GM04504 (cell line): ENCODE data around the gene TOR2A.
"Not testable (repeated sequence)": the region's sequence is repeated elsewhere in the genome, so short reads cannot be mapped to it uniquely, and the experiment has no call there.

ENCODE experiments used
- DNase-seq: peaks from one replicate; pipeline ENCODE4 v3.0.0-alpha.2; 2012; ENCODE audit warnings: low read depth

TOR2A gene

DNA sequence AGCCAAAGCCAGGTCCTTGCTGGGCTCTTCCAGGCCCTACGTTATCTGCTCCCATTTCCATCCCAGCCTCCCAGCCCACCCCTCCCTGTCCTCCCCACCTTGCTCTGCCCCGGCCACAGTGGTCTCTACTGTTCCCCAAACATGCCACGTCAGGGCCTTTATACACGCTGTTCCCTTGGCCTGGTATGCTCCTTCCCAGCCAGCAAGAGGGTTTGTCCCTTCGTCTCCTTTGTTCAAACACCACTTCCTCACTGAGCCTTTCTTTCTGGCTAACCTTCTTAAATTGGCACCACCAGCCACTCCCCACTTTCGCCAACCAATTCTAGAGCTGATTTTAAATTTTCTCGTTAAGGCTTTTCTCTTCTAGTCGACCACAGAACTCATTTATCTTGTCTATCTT, 33.6 kb upstream of the TOR2A start:
- DNase-seq = no peak

DNA sequence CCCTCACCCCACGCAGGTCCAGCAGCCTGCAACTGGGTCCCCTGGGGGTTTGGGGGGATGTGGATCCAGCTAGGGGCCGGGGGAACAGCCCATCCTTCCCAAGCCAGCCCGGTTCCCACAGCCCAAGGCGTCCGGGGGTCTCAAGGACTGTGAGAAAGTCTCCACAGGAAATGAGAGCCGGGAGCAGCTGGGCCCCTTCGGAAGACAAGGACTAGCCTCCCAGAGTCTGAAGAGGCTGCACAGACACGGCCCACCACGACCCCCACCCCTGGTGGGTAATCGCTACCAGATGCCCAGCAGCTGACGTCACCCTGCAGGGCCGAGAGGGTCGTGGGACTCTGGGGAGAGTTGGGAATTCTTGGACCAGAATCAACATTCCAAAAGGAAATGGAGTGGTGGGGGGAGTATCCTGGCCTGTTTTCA, 32.8 kb upstream of the TOR2A start:
- DNase-seq = no peak

DNA sequence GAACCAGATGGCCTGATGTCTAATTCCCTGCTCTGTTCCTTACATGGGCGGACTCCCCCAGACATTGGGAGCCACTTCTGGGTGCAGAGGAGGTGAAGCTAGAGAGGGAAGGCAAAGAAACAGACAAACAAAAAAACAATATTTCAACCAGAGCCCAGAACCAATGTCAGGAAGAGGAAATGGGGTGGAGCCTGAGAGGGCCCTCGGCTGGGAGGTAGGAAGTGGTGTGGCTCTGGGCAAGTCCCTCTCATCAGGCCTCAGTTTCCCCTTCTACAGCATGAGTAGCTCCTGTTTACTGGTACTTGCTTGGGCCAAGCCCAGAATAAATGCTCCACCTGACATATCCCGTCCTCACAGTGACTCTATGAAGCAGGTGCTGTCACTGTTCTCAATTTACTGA, 32.3 kb upstream of the TOR2A start:
- no peak for DNase-seq

DNA sequence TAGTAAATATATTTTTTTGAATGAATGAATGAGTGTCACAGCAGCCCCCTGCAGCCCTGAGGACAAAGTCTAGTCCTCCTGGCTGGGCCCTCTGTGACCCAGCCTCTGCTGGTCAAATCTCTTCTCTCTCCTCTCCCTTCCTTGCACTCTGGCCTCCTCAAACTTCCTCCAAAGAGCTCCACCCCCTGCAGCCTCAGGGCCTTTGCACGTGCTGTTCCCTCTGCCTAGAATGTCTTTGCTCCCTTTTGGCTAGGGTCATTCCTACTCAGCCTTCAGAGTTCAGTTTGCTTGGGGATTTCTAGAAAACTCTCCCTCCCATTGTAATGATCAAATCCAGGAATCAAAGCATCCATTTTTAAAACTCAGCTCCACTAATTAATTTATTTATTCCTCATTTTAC, 30.3 kb upstream of the TOR2A start:
- DNase-seq = no peak

DNA sequence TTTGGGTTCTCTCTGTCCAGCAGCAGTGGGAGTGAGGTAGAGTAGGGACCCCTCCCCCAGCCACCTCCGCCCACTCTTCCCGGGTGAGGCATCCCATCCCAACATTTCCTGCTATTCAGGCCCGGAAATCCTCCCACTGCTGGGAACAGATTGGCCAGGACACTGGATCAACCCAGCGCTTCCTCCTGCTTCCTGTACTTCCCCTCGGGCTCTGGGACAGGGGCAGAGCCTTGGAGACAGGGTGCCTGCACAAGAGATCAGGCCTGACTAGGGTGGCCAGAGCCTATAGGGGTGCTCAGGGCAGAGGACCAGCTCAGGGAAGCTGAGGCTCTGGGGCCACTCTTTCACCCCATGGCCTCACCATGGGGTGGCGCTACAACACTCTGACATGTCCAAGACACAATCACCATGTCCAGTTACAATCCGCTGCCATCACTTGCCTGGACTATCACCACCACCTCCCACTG, 28.9 kb upstream of the TOR2A start:
- no peak for DNase-seq

DNA sequence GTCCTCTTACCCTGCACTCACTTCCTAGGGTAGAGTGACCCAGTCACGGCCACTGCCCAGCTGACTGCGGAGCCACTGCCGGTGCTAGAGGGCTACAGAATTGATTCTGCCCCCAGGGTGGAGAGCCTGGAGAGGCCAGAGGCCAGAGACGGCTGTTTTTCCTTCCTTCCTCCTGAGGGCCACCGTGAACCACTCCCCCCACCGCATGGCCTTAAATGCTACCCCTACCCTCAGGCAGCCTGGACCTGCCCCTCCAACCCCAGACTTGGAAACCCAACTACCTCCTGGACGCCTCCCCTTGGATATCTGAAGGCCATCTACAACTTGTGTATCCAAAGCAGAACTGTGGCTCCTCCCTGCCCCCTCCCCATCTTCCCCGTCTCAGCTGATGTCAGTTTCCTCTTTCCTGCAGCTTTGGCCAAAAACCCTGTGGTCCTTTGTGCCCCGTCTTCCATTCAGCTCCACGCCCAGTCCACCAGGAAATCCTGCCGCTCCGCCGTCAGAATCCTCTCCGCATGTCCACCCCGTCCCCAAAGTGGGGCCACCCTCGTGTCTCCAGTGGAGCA, 27.1 kb upstream of the TOR2A start:
- no peak for DNase-seq

DNA sequence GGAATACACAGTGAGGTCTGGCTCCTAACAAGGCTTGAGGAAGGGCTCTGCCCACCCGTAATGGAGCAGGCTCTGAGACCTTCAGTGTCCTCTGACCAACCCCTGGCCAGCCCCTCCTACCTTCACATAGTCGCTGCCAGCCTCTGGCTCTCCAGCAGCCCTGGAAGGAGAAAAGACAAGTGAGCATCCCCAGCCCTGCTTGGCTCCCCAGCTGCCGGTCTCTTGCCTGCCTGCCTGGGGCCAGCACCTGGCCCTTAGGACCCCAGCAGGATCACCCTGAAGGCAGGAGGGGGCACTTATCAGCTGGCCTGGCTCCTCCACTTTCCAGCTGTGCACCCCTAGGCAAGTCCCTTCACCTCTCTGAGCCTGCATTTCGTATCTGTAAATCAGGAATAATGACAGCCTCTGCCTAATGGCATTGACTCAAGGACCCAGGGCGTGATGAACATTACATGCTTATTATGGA, 26.4 kb upstream of the TOR2A start:
- no peak for DNase-seq

DNA sequence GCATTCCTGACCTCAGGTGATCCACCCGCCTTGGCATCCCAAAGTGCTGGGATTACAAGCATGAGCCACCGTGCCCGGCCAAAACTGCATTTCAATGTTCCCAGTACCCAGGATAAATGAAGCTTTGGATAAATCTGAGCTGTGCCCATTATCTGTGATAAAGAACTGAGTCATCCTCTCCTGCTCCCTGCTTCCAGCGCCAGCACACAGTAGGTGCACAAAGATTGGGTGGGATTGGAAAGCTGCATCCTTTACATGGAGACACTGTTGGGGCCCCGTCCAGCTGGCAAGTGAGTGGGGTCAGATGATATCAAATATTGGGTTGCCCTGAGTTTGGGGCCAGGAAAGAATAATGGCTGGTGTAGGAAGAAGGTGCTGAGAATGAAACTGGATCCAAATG, 26.0 kb upstream of the TOR2A start:
- no peak for DNase-seq

DNA sequence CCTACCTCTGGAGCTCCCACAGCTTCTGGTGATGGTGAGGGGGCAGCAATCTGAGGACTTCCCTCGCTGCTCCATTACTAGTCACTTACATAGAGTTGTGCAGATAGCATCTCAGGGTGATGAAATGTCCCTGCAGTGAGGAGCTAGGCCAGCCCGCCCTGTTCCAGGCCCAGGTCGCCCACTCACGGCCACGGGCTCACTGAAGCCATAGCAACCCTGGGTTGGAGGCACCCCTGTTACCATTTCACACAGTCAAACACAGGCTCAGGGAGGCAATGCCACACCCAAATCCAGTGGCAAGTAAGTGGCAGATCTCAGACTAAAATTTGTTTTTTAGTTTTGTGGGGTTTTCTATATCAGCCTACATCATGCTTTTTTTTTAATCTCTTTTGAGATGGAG, 23.7 kb upstream of the TOR2A start:
- DNase-seq = no peak

DNA sequence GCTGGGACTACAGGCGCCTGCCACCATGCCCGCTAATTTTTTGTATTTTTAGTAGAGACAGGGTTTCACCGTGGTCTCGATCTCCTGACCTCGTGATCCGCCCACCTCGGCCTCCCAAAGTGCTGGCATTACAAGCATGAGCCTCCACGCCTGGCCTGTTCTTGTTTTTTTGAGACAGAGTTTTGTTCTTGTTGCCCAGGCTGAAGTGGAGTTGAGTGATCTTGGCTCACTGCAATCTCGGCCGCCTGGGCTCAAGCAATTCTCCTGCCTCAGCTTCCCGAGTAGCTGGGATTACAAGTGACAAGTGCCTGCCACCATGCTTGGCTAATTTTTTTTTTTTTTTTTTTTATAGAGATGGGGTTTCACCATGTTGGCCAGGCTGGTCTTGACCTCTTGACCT, 21.7 kb upstream of the TOR2A start:
- DNase-seq = not testable (repeated sequence)

DNA sequence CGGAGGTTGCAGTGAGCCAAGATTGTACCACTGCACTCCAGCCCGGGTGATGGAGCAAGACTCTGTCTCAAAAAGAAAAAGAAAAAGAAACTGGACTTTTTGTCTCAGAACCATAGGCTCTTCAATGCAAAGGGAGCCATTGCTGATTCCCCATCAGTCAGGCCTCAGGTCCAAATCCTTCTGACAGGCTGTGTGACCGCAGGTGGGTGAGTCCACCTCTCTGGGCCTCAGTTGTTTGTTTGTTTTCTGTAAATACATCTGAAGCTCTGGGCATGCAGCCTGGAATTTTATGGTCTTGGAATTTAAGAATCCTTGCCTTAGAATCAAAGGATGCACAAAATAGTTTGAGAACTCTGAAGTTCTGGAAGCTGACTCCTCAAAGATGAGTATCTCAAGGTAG, 21.1 kb upstream of the TOR2A start:
- no peak for DNase-seq

DNA sequence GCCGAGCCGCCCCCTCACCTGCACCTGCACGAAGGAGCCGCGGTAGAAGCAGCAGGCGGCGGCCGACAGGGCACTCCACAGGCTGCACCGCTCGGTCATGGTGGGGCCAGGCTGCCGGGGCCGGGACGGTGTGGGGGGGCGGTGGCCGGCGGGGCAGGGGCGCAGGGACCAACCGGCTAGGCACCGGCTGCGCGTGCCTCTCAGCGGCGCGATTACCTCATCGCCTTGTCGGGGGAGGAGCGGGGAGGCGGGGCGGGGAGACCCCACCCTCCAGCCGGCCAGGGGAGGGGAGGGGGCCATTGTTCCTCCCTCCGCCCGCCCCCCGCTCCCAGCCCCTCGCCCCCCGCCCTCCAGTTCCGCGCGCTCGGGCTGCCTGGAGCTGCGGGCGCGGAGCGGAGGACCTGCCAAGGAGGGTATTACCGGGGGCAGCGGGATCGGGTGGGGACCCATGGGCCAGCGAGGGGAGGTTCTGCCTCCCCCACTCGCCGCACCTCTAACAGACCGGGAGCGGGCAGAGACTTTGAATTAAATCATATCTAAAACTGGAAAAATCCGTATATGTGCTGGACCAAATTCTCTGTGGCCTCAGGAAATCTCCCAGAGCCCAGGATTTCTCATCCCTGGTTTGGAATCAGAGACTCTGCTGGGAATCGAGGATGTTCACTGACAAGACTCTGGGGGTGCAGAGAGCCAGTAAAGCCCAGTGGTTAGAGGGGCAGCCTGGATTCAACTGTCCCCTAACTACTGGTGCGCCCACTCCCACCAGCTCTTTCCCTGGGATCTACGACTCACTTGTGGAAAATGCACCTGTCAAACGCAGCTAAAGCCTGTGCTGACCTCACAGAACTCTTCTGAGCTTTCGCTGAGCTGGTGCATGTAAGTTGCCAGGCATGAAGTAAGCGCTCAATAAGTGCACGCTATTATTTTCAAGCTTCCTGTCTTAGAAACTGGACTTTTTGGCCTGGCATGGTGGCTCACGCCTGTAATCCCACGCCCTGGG, 20.3 kb upstream of the TOR2A start:
- no peak for DNase-seq

DNA sequence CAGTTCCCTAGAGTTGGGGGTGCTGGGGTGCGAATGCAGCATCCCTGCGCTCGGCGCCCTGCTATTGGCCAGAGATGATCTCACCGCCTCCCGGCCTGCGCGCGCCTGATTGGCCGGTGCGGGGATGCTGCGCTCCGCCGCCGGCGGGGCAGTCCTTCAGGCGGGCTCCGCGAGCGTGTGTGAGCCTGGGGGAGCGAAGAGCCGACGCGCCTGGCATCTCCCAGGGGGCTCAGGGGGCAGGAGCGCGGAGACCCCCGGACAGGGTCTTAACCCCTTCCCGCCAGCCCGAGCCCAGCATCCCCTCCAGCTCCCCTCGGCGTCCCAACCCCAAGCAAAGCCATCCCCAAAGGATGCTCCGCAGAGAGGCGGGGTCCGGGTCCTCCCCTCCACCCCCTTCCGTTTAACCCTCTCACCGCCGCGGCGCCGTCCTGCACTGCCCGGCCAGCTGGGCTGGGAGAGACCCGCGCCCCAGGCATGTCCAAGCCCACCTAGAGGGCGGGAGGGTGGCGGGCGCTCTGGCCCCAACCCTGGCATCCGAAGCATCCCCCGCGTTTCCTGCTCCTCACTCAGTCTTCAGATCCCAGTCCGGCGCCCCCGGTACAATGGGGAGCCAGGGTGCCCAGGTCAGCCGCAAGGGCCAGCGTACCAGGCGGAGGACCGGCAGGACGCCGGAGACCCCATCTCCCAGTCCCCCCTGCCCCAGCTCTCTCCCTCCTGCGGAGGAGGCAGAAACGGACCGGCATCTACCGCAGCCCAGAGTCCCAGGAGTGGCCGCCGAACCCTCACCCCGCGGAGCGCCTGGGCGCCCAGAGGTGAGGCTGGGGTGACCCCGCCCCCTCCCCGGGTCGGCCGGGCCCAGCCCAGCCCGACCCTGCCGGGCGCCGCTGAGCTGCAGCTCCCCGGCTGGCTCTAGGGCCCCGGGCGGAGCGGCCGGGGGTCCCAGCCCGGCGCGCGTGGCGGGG, 19.3 kb upstream of the TOR2A start:
- DNase-seq = no peak

DNA sequence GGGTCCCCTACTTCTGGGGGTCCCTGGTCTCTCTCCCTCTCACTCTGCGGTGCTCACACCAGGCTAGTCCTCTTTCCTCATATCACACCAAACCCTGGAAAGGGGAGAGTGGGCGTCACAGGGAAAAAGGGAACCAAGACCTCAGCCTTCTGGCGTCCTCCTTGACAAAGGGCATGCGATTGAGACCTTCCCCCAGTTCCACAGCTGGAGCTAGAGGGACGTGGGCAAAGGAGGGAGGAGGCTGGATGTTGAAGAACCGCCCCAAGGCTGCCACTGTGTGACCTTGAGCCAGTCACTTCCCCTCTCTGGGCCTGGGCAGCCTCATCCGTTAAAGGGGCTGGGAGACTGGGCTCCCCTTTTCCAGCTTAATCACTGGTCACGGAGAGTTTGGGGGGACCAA, 18.5 kb upstream of the TOR2A start:
- DNase-seq = no peak

DNA sequence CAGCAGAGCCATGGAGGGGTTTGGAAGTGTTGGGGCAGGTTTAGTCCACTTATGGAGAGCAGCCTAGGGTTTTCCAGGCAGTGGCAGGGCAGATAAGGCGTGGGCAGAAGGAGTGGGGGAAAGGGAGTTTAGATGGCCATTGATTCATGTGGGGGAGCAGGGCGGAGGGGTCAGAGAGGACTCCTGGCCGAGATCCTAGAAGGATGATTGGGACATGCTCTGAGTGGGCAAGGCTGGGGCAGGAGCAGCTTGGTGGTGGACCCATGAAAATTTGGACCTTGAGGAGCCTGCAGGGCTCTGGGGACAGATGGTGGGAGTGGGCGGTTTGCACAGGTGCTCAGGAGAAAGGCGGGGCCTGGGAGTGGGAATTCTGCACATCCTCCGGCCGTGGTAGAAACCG, 18.1 kb upstream of the TOR2A start:
- DNase-seq = no peak

DNA sequence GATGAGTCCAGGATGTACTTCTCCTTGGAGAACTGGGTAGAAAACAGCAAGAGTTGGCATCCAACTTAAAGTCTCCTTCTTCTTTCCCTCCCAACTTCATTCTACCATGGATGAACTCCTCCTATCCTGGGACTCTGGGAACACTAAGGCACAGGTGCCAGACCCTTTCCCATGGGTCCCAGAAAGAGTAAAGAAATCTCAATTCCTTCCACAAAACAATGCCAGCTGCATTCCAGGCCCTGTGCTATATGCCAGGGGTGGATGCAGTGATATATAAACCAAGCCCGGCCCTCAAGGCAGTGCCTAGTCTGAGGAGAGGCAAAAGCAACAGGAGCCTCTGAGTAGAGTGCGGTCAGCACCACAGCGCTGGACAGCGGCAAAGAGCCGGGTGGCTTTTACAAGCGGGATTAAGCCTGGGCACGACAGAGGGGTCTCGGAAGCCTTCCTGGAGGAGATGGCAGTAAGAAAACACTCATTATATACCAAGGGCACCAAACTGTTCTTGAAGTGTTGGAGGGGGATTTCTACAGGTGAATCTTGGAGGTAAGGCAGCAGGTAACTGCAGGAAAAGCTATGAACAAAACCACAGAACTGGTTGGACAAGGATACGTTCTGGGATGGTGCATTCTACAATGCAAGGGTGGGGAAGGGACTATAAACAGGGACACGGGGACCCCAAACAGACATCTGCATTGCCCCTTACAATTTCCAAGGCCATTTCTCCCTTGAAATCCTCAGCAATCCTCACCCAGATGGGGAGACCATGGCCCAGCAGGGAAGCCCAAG, 16.4 kb upstream of the TOR2A start:
- DNase-seq = no peak

DNA sequence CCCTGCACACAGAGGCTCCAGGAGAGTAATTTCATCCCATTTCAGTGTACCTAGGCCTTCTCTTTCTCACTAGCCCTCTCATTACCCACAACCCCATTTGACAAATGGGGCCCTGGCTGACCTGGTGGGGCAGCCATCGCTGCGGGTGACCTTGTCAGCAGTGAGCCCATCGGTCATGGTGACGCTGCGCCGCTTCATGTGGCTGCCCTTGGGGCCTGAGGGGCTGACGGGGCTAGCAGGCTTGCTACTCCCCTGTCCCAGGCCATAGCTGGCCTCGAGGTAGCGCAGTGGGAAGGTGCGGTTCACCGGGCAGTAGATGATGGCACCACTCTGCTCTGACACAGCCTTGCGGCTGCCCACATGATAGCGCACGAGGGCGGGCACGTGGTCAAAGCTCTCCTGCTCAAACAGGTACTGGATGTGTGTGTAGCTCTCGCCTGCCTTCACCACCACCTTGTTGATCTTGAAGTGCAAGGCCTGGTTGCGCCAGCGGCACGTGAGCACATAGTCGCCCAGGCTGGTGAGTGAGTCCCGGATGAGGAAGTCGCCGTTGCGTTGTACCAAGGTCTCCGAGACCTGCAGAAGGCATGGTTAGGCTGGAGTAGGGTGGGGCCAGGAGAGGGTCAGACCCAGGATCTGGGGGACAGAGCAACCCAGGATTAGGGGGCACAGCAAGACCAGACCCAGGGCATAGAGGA, 14.1 kb upstream of the TOR2A start:
- no peak for DNase-seq

DNA sequence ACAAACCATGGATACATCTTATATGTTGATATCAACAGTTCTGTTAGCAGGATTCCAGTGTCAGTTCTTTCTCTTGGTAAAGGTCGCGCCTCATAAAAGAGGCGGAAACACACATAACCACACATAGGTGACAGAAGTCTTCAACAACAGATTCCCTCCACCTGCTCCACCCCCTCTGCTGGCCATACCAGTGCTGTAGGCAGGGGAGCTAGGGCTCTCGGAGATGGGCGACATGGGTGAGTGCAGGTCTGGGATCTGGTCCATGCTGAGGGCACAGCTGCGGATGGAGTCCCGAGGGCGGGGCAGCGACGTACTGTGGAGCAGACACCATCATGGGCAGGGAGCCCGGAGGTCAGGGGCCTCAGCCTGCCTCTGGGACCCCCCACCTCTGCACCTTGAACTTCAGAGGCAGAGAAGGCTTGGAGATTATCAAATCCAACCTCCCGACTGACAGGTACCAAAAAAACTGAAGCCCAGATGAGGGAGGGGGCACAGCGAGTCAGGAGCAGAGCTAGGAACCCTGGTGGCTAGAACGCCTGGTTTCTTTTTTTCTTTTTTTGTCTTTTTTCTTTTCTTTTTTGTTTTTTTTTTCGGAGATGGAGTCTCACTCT, 12.0 kb upstream of the TOR2A start:
- no peak for DNase-seq

DNA sequence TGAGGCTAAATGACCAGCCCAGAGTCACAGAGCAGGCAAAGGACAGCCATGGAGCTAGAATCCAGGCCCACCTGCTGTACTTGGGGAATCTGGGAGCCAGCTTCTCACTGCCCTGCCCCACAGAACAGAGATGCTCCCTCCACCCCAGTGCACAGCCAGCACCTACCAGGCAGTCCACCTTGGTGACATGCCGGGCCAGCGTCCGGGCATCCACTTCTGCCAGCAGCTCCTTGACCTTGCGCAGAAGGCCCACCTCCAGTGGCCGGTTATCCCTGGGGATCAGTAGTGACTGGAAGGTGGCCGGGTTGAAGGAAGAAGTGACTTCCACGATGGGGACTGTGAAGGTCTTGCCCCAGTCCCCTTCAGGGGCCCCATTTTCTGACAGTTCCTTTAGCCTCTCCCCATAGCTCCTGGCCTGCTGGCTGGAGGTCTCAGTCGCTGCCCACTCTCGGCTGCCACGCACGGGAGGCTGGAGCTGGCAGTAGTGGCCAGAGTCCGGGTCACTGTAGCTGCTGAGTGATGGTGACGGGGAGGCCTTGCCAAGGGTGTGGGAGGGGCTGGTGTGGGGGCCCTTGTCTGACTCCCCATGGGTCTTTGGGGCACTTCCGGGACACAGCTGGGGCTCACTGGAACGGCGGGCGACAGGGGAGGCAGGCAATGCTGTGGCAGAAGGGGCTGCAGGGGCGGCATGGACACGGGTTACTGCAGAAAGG, 9.5 kb upstream of the TOR2A start:
- DNase-seq = no peak
